ENCODE results near the gene C2orf15. TPM values are rescaled to one million over a fixed set of nuclear protein-coding genes. Genes with fewer than 3 reads are reported as not detected.
A peak's percentile ranks its signal among the peaks of the same experiment; 100 is the strongest.

The C2orf15 gene
- polyA plus RNA-seq, 3 donors = 0.09 to 0.29 (median 0.11) TPM

GRCh38 chr2:99139003-99139402, 2.5 kb upstream of the C2orf15 start:
- Mint-ChIP-seq H3K9me3 (peaks cover 0 to 3% (median 2%) of the 10 kb centered on the region in 7 donors), H3K4me1 (peaks cover 47% of the 10 kb centered on the region), H3K36me3 (peaks cover 2 to 3% of the 10 kb centered on the region in 2 donors), H3K4me3 (no peak overlapping the region), H3K27me3 (ENCODE audit: low read depth in 3 of 3) (peaks cover 0 to 15% (median 9%) of the 10 kb centered on the region in 3 donors), H3K27ac (no peak overlapping the region)
- no peak overlapping the region for H2AFZ ChIP-seq (ENCODE audit: insufficient read depth, low read depth, low read length, poor library complexity, severe bottlenecking)
- H4K20me1 ChIP-seq (ENCODE audit: insufficient read depth, low read length) = no peaks in the 10 kb centered on the region
- no peaks in the 10 kb centered on the region for H3K79me2 ChIP-seq (ENCODE audit: insufficient read depth, low read length)
- H3K9me3 ChIP-seq (replicated peaks in 1 of 2; ENCODE audit: control insufficient read depth in 1 of 2, insufficient read depth in 1 of 2, low read length in 2 of 2) = no peaks in the 10 kb centered on the region
- H3K36me3 ChIP-seq (replicated peaks in 1 of 2; ENCODE audit: control insufficient read depth in 1 of 2, insufficient read depth in 2 of 2, low read length in 2 of 2) = no peaks in the 10 kb centered on the region
- no peak for TF ChIP-seq CTCF (IDR thresholded peaks at IDR 0.05)
- 100% methylated on average over 2 of the region's 4 CpGs for WGBS (ENCODE audit: insufficient coverage)
- no peak overlapping the region for H3K27ac ChIP-seq (ENCODE audit: low read depth in 1 of 2, low read length in 2 of 2)
- intact Hi-C loops (cut with micrococcal nuclease) = no loop called here
- peaks cover 25 to 39% of the 10 kb centered on the region in 2 donors for H3K4me1 ChIP-seq (ENCODE audit: control insufficient read depth in 1 of 2, insufficient read depth in 2 of 2, low read length in 2 of 2)
- H3K9ac ChIP-seq (ENCODE audit: insufficient read depth, low read length, poor library complexity, severe bottlenecking) = no peak overlapping the region
- H3K27me3 ChIP-seq (ENCODE audit: control insufficient read depth in 2 of 2, insufficient read depth in 2 of 2, low read length in 2 of 2) = peaks cover 0 to 5% of the 10 kb centered on the region in 2 donors
- DNase-seq = no peak
- H3K4me3 ChIP-seq (replicated peaks in 1 of 3; ENCODE audit: low read depth in 2 of 3, low read length in 3 of 3) = no peak overlapping the region
- H3K4me2 ChIP-seq (replicated peaks; ENCODE audit: extremely low read depth, low read length, poor library complexity, severe bottlenecking) = no peak overlapping the region

GRCh38 chr2:99140056-99140859, 1.2 kb upstream of the C2orf15 start:
- Histone ChIP-seq H3K27me3 (ENCODE audit: control insufficient read depth in 2 of 2, insufficient read depth in 2 of 2, low read length in 2 of 2) (peaks cover 0 to 5% of the 10 kb centered on the region in 2 donors), H3K36me3 (replicated peaks in 1 of 2; ENCODE audit: control insufficient read depth in 1 of 2, insufficient read depth in 2 of 2, low read length in 2 of 2) (no peaks in the 10 kb centered on the region), H3K4me3 (replicated peaks in 1 of 3; ENCODE audit: low read depth in 2 of 3, low read length in 3 of 3) (peak overlapping the region; percentile 79 to 99 (median 97)), H3K4me2 (replicated peaks; ENCODE audit: extremely low read depth, low read length, poor library complexity, severe bottlenecking) (peak overlapping the region; percentile 83), H3K9me3 (replicated peaks in 1 of 2; ENCODE audit: control insufficient read depth in 1 of 2, insufficient read depth in 1 of 2, low read length in 2 of 2) (no peaks in the 10 kb centered on the region), H2AFZ (ENCODE audit: insufficient read depth, low read depth, low read length, poor library complexity, severe bottlenecking) (peak overlapping the region; percentile 99), H4K20me1 (ENCODE audit: insufficient read depth, low read length) (no peaks in the 10 kb centered on the region), H3K79me2 (ENCODE audit: insufficient read depth, low read length) (no peaks in the 10 kb centered on the region), H3K27ac (ENCODE audit: low read depth in 1 of 2, low read length in 2 of 2) (peak overlapping the region in 1 of 2 donors; percentile 65), H3K9ac (ENCODE audit: insufficient read depth, low read length, poor library complexity, severe bottlenecking) (peak overlapping the region; percentile 76), H3K4me1 (ENCODE audit: control insufficient read depth in 1 of 2, insufficient read depth in 2 of 2, low read length in 2 of 2) (peaks cover 21 to 41% of the 10 kb centered on the region in 2 donors)
- TF ChIP-seq CTCF (IDR thresholded peaks at IDR 0.05) = no peak
- DNase-seq = peak in 1 of 3 donors; percentile 11
- 0% methylated on average over 8 of the region's 17 CpGs for WGBS (ENCODE audit: insufficient coverage)
- Mint-ChIP-seq H3K9me3 (peaks cover 0 to 2% (median 0%) of the 10 kb centered on the region in 7 donors), H3K4me3 (peak overlapping the region; percentile 96 to 98), H3K27me3 (ENCODE audit: low read depth in 3 of 3) (peaks cover 0 to 15% (median 9%) of the 10 kb centered on the region in 3 donors), H3K4me1 (peaks cover 52% of the 10 kb centered on the region), H3K36me3 (no peaks in the 10 kb centered on the region), H3K27ac (peak overlapping the region in 6 of 7 donors; percentile 33 to 88 (median 71))
- intact Hi-C loops (cut with micrococcal nuclease) = loop anchor here in 1 of 2 donors (5.0 kb wide), 1 partner anchor 37 kb away; no protein-coding TSS in a partner anchor
